Kidney epithelial cell (primary cell): Measurements from ENCODE around the gene MRPS25. TPM values are rescaled to one million over a fixed set of nuclear protein-coding genes. Genes with fewer than 3 reads are reported as not detected.

Experiments
- DNase-seq: peaks from one replicate; pipeline ENCODE4 v3.0.0-alpha.2; 2010; ENCODE audit warnings: low read depth
- H3K27me3 ChIP-seq: 2 replicates; pipeline ENCODE4 v1.6.0; 2011; ENCODE audit warnings: low read length; ENCODE audit not compliant: control insufficient read depth, insufficient read depth
- H3K36me3 ChIP-seq: 2 replicates; pipeline ENCODE4 v1.5.1; 2011; ENCODE audit warnings: low read length; ENCODE audit not compliant: control insufficient read depth, insufficient read depth
- H3K4me3 ChIP-seq: 2 replicates; pipeline ENCODE4 v1.5.1; 2011; ENCODE audit warnings: low read depth, mild to moderate bottlenecking, control low read depth, low read length
- total RNA-seq: library from RNA; depleted of rRNA; stranded (reverse); fragments of >200 nt; gene quantifications from 2 replicates; pipeline ENCODE4 v1.2.3, GENCODE V29; 2015
- TF ChIP-seq, protein P1 (sequence below): IDR thresholded peaks from 2 replicates; pipeline ENCODE4 v1.5.1; 2011; ENCODE audit warnings: mild to moderate bottlenecking, moderate library complexity, low read length, control low read depth, inconsistent platforms; ENCODE audit not compliant: insufficient read depth, poor library complexity, severe bottlenecking

Gene MRPS25
- total RNA-seq, 1 donor from 2014 or later: 38.4 TPM

DNA sequence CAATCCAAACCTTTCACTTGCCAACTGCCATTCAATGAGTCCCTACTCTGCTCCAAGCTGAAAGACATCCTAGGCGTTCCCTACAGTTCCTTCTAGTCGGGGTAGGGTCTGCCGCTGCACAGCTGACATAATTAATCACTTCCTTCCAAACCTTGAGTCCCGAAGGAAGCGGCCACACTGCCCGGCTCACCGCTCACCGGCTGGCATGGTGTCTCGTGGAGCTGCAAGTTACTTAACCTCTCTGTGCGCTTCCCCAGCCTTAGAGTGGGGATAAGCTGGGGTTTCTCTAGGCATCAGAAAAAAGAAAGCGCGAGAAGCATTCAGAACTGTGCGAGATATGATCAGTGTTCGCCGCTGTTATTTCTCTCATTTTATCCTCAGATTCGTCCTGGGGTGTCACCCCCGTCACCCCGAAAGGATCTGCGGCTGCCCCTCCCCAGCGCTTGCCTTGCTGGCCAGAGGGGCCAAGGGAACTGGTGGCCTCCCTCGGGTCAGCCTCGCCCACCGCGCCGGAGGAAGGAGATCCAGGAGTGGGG is 748 bp downstream of the MRPS25 start:
- no peak for DNase-seq
- peak overlapping the region; percentile 97 for H3K4me3 ChIP-seq
- TF ChIP-seq, protein P1, sequence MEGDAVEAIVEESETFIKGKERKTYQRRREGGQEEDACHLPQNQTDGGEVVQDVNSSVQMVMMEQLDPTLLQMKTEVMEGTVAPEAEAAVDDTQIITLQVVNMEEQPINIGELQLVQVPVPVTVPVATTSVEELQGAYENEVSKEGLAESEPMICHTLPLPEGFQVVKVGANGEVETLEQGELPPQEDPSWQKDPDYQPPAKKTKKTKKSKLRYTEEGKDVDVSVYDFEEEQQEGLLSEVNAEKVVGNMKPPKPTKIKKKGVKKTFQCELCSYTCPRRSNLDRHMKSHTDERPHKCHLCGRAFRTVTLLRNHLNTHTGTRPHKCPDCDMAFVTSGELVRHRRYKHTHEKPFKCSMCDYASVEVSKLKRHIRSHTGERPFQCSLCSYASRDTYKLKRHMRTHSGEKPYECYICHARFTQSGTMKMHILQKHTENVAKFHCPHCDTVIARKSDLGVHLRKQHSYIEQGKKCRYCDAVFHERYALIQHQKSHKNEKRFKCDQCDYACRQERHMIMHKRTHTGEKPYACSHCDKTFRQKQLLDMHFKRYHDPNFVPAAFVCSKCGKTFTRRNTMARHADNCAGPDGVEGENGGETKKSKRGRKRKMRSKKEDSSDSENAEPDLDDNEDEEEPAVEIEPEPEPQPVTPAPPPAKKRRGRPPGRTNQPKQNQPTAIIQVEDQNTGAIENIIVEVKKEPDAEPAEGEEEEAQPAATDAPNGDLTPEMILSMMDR: no peak
- no peaks in the 10 kb centered on the region for H3K27me3 ChIP-seq
- H3K36me3 ChIP-seq: no peaks in the 10 kb centered on the region

DNA sequence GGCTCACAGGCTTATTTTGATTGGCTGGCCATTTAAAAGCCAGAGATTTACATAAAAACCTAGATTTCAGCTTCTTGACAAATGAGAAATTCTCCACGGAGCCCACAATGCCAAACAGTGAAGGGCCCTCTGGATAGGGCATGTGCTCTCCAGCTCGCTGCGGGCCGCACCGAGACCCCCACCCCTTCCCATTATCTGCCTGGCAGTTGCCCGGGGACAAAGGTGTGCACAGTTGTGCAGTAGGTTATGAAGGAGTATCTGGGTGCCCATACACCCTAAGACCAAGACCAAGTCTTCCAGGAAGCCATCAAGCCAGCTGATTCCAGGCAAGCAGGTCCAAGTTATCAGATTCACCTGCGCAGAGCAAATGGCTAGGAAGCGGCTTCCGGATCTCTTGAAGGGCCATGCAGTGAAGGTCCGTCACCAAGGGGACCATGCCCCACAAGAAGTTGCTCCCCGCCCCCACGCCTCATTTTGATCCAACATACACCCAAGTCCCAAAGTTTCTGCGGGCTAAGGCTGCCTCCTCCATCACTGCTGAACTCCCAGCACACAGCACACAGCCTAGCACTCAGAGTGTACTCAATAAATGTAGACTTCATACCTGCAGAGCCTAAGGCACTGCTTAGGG is 1.3 kb downstream of the MRPS25 start:
- Histone ChIP-seq H3K27me3 (no peaks in the 10 kb centered on the region), H3K36me3 (peaks cover 1% of the 10 kb centered on the region), H3K4me3 (peak overlapping the region; percentile 97)
- DNase-seq: no peak
- TF ChIP-seq, protein P1: no peak

DNA sequence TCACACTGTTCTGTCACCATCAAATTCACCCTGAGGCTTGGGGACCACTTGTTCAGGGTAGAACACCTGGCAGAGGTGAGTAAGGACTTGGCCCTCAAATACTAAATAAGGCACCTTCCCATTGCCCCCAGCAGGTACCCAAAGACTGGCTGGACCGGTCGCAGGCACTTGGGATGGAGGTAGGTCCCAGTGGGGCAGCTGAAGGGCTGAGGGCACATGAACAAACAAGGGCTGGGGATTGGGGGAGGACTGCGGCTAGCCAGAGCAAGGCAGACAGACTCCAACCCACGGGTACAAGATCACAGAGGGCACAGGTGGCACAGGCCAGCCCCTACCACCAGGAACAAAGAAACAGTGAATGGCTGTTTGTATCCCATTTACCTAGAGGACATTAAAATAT is 1.9 kb downstream of the MRPS25 start:
- no peaks in the 10 kb centered on the region for H3K27me3 ChIP-seq
- TF ChIP-seq, protein P1: no peak
- H3K36me3 ChIP-seq: peaks cover 1% of the 10 kb centered on the region
- no peak for DNase-seq
- H3K4me3 ChIP-seq: no peak overlapping the region

DNA sequence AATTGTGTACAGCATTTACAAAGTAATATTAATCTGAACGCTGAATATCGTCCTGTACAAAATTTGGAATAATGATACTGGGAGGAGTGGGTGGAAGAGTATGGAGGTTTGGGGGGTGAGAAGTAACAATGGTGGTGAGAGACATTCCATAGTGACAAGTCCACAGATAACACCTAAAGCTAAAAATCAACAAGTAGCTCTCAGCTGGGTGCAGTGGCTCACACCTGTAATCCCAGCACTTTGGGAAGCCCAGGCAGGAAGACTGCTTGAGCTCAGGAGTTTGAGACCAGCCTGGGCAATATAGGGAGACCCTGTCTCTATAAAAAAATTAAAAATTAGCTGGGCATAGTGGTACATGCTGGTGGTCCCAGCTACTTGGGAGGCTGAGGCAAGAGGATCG is 5.1 kb downstream of the MRPS25 start:
- peaks cover 1% of the 10 kb centered on the region for H3K36me3 ChIP-seq
- H3K4me3 ChIP-seq: no peak overlapping the region
- DNase-seq: no peak
- TF ChIP-seq, protein P1: no peak
- H3K27me3 ChIP-seq: no peaks in the 10 kb centered on the region

DNA sequence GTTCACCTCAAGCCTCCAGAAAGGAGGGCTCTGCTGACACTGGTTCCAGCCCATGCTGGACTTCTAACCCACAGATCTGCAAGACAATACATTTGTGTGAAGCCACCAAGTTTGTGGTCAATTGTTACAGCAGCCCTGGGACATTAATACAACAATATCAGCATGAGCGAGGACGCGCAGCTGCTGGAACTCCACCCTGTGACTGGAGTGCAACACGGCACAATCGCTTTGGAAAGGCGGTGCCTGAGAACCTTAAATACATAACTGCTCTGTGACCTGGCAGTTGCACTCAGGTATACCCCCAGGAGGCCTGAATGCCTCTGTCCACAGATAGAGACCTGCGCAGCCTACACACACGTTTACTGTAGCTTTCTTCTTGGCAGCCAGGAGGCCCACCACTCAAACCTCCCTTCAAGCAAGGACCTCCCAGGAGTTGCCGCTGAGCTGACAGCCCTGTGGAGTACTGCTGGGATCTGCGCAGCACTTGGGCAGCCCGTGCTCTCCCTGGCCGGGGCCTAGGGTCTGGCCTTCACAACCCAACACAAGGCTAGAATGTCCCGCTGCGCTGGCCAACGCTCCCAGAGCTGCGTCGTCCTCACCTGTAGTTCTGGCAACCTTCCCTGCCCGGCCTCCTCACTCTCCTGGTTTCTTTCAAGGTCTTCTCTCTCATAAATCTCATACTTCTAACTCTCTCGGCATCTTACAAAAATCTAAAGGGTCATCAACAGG is 8.3 kb downstream of the MRPS25 start:
- no peak overlapping the region for H3K4me3 ChIP-seq
- peaks cover 1% of the 10 kb centered on the region for H3K36me3 ChIP-seq
- TF ChIP-seq, protein P1: no peak
- H3K27me3 ChIP-seq: no peaks in the 10 kb centered on the region
- no peak for DNase-seq
